ENCODE measurements around the gene HOXD3. TPM values are rescaled to one million over a fixed set of nuclear protein-coding genes. Genes with fewer than 3 reads are reported as not detected.

HOXD3 gene
- total RNA-seq, 1 experiment from 2014 or later: not detected

DNA sequence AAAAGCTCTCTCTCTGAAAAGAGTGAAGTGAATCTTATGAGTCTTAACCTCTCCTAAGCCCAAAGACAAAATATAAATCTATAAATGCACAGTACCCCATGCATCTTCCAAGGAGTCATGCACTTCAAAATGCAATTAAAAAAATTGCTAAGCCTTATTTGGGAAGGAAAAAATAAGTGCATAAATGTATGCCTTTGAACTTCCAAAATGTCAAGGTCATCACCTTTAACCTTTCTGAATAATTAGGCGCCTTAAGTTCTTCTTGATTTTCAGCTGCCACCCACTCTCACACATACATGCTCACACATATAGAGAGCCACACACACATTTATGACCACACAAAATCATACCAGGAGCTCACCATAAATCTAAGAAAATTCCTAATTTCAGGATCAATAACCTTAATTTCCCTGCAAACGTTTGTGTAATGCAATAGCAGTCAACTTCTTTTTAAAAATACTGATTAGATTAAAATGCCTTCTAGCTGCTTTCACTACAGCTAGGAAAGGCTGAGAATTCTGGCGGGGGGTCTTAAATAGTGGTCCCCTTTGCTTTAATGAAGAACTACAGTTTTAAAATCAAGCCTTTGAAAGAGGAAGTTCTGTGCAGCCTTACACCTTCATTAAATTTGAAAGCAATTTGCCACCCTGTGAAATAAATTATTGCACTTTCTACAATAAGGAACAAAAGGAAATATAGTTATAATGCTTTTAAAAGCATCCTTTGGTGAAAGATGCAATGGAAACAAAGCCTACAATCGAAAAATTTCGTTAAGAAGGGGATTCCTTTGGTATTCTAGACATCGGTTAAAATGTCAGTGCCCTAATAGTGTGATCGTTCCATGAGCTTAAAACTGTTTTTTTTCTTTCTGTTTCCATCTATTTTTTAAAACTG, 46.4 kb upstream of the HOXD3 start:
- Histone ChIP-seq H4K5ac (ENCODE audit: insufficient read length, low read depth, low read length) (no peak overlapping the region), H3K79me1 (ENCODE audit: insufficient read depth, low read depth, low read length, poor library complexity, severe bottlenecking) (no peaks in the 10 kb centered on the region), H2BK12ac (ENCODE audit: insufficient read length, low read depth, low read length) (no peak overlapping the region), H3K14ac (ENCODE audit: insufficient read depth, low read length) (no peak overlapping the region), H3K4ac (ENCODE audit: low read depth, low read length) (no peak overlapping the region), H2BK120ac (ENCODE audit: low read depth, low read length, poor library complexity, severe bottlenecking) (no peak overlapping the region), H3K56ac (ENCODE audit: insufficient read length, low read depth, low read length) (no peak overlapping the region), H2BK15ac (ENCODE audit: low read depth, low read length) (no peak overlapping the region), H3T11ph (ENCODE audit: low read length) (no peak overlapping the region), H3K27me3 (ENCODE audit: insufficient read depth, low read length) (peaks cover 92% of the 10 kb centered on the region), H3K18ac (ENCODE audit: insufficient read length, low read depth, low read length) (no peak overlapping the region), H3K4me2 (ENCODE audit: insufficient read depth, insufficient read length, low read length) (no peak overlapping the region), H3K27ac (ENCODE audit: insufficient read length, low read depth, low read length) (no peak overlapping the region), H2BK5ac (ENCODE audit: insufficient read length, low read length) (no peak overlapping the region), H4K91ac (ENCODE audit: insufficient read length, low read depth, low read length) (no peak overlapping the region), H3K4me1 (ENCODE audit: insufficient read depth, low read length) (no peaks in the 10 kb centered on the region), H3K9ac (ENCODE audit: extremely low read depth, insufficient read length, low read length) (no peak overlapping the region), H2AFZ (ENCODE audit: low read length) (no peak overlapping the region), H3K23ac (ENCODE audit: insufficient read length, low read depth, low read length) (no peak overlapping the region), H4K20me1 (ENCODE audit: control insufficient read depth, insufficient read depth, insufficient read length) (no peaks in the 10 kb centered on the region), H4K8ac (replicated peaks; ENCODE audit: insufficient read length, low read depth, low read length) (no peak overlapping the region), H3K79me2 (ENCODE audit: insufficient read depth, low read length) (no peaks in the 10 kb centered on the region), H3K9me3 (ENCODE audit: control insufficient read depth, low read depth, low read length) (no peaks in the 10 kb centered on the region), H2BK20ac (ENCODE audit: low read depth, low read length, poor library complexity, severe bottlenecking) (no peak overlapping the region), H3K23me2 (ENCODE audit: insufficient read length, low read depth, low read length, poor library complexity, severe bottlenecking) (no peaks in the 10 kb centered on the region), H2AK5ac (ENCODE audit: insufficient read length, low read length) (no peak overlapping the region)
- no peak overlapping the region for H3K4me3 Mint-ChIP-seq
- peaks cover 0 to 15% of the 10 kb centered on the region in 2 experiments for H3K9me3 Mint-ChIP-seq
- WGBS (ENCODE audit: extremely low coverage, insufficient read length, low lambda C conversion rate): no CpG with 5 or more reads among the region's 7 CpGs
- no peak for DNase-seq
- H3K27me3 Mint-ChIP-seq (ENCODE audit: low read depth): peaks cover 96% of the 10 kb centered on the region
- TF ChIP-seq CTCF (conservative IDR thresholded peaks at IDR 0.05): no peak
- H3K27ac Mint-ChIP-seq: no peak overlapping the region
- H3K36me3 Mint-ChIP-seq (ENCODE audit: insufficient read depth in 1 of 3, low read depth in 3 of 3): no peaks in the 10 kb centered on the region; a peak in 1 of 7 replicates
- peaks cover 9 to 28% of the 10 kb centered on the region in 2 experiments for H3K4me1 Mint-ChIP-seq

Measured in H9 (cell line).